ENCODE data around the gene EML6. TPM values are rescaled to one million over a fixed set of nuclear protein-coding genes. Genes with fewer than 3 reads are reported as not detected.

EML6 gene
- total RNA-seq, 6 donors from 2014 or later, result 1.5 to 7.3 (median 4.0) TPM

DNA sequence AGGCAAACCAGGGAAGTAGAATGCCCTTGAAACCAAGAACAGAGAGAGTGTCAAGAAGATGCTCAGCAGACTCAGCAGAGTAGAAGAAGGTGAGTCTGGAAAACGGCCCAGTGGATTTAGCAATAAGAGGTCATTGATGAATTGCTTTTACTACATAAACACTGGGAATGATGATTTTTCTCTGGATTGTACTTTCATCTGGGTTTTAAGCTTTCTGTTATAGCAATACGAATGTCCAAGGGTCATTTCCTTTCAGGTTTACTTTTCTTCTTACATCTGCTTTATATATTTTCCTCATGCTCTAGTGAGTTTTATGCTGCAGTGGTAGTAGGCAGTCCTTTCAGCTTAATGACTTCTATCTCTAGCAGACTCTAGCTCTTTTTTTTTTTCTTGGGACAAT is 16.9 kb downstream of the EML6 start:
- Histone ChIP-seq H3K4me1 (no peaks in the 10 kb centered on the region), H3K36me3 (no peaks in the 10 kb centered on the region), H3K4me3 (no peak overlapping the region), H3K9me3 (no peaks in the 10 kb centered on the region), H3K27me3 (no peaks in the 10 kb centered on the region), H3K27ac (no peak overlapping the region)
- DNase-seq, result no peak
- TF ChIP-seq, protein P1, sequence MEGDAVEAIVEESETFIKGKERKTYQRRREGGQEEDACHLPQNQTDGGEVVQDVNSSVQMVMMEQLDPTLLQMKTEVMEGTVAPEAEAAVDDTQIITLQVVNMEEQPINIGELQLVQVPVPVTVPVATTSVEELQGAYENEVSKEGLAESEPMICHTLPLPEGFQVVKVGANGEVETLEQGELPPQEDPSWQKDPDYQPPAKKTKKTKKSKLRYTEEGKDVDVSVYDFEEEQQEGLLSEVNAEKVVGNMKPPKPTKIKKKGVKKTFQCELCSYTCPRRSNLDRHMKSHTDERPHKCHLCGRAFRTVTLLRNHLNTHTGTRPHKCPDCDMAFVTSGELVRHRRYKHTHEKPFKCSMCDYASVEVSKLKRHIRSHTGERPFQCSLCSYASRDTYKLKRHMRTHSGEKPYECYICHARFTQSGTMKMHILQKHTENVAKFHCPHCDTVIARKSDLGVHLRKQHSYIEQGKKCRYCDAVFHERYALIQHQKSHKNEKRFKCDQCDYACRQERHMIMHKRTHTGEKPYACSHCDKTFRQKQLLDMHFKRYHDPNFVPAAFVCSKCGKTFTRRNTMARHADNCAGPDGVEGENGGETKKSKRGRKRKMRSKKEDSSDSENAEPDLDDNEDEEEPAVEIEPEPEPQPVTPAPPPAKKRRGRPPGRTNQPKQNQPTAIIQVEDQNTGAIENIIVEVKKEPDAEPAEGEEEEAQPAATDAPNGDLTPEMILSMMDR (IDR thresholded peaks at IDR 0.05), result no peak
- TF ChIP-seq POLR2A (IDR thresholded peaks at IDR 0.05), result no peak
- no peak for TF ChIP-seq EP300 (IDR thresholded peaks at IDR 0.05)
- TF ChIP-seq POLR2AphosphoS5 (IDR thresholded peaks at IDR 0.05), result no peak
- no peak for ATAC-seq (ENCODE audit: low FRiP score in 2 of 2)
- 87 to 90% methylated on average over 2 of the region's 2 CpGs for WGBS, 2 donors

DNA sequence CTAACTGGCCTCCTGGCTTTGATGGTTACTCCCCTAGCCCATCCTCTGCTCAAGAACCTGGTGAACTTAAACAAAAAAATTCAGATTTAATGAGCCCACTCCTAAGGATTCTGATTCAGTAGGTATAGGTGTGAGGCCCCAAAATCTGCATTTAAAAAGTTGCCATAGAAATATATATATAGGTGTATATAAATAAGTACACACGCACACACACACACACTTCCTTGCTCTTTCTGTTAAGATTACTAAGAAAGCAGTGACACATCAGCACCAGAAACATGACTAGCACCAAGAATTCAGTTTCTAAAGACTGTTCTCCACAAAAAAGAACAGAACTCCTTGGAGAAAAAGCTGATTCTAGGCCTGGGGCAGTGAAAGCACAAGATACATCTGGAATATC is 17.8 kb downstream of the EML6 start:
- DNase-seq (no peak), ATAC-seq (ENCODE audit: low FRiP score in 2 of 2) (no peak)
- H3K27ac ChIP-seq, result no peak overlapping the region
- no peaks in the 10 kb centered on the region for H3K27me3 ChIP-seq
- no peaks in the 10 kb centered on the region for H3K9me3 ChIP-seq
- WGBS, 2 donors, result 61 to 90% methylated on average over 1 of the region's 1 CpG
- no peaks in the 10 kb centered on the region for H3K36me3 ChIP-seq
- H3K4me1 ChIP-seq, result no peaks in the 10 kb centered on the region
- TF ChIP-seq, protein P1 (IDR thresholded peaks at IDR 0.05), result no peak
- TF ChIP-seq EP300 (IDR thresholded peaks at IDR 0.05) (no peak), POLR2AphosphoS5 (IDR thresholded peaks at IDR 0.05) (no peak), POLR2A (IDR thresholded peaks at IDR 0.05) (no peak)
- H3K4me3 ChIP-seq, result no peak overlapping the region

DNA sequence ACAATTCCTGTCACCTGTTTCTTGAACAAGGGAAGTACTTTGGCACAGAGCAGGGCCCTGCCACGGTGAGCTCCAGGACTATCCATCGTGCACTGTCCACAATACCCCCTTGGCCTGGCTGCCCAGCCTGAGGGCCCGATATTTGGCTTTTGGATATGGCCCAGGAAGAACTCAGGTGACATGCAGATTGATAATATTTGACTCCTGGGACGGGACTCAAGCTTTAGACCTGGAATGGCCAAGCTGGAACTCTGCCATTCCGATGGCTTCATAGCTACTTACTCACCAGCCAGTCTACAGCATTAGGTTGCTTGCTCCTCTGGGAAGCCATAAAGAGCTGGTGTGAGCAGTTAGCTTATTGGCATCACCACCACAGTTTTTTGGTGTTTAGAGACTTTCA is 26.6 kb downstream of the EML6 start:
- ATAC-seq (ENCODE audit: low FRiP score in 2 of 2) (no peak), DNase-seq (no peak)
- 78 to 88% methylated on average over 5 of the region's 5 CpGs for WGBS, 2 donors
- Histone ChIP-seq H3K36me3 (no peaks in the 10 kb centered on the region), H3K4me1 (no peaks in the 10 kb centered on the region), H3K9me3 (no peaks in the 10 kb centered on the region), H3K4me3 (no peak overlapping the region), H3K27ac (no peak overlapping the region), H3K27me3 (no peaks in the 10 kb centered on the region)
- no peak for TF ChIP-seq POLR2A (IDR thresholded peaks at IDR 0.05)
- TF ChIP-seq EP300 (IDR thresholded peaks at IDR 0.05), result no peak
- TF ChIP-seq, protein P1 (IDR thresholded peaks at IDR 0.05), result no peak
- no peak for TF ChIP-seq POLR2AphosphoS5 (IDR thresholded peaks at IDR 0.05)

DNA sequence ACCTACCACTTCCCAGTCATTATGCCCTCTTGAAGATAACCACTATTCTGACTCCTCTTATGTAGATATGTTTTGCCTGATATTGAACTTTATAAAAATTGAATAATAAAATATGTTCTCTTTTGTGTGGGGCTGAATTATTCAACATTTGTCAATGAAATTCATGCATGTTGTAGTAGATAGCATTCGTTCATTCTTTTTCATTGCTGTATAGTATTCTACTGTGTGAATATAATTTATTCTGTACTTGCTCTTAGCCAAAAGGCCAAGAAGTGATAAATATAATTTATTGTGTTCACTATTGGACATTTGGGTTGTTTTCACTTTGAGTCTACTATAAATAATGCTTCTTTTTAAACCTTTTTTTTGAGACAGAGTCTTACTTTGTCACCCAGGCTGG is 29.0 kb downstream of the EML6 start:
- Histone ChIP-seq H3K27ac (no peak overlapping the region), H3K4me3 (no peak overlapping the region), H3K27me3 (no peaks in the 10 kb centered on the region), H3K9me3 (no peaks in the 10 kb centered on the region), H3K4me1 (no peaks in the 10 kb centered on the region), H3K36me3 (no peaks in the 10 kb centered on the region)
- ATAC-seq (ENCODE audit: low FRiP score in 2 of 2), result no peak
- 96 to 98% methylated on average over 1 of the region's 1 CpG for WGBS, 2 donors
- no peak for DNase-seq
- TF ChIP-seq POLR2AphosphoS5 (IDR thresholded peaks at IDR 0.05), result no peak
- no peak for TF ChIP-seq POLR2A (IDR thresholded peaks at IDR 0.05)
- TF ChIP-seq, protein P1 (IDR thresholded peaks at IDR 0.05), result no peak
- TF ChIP-seq EP300 (IDR thresholded peaks at IDR 0.05), result no peak

DNA sequence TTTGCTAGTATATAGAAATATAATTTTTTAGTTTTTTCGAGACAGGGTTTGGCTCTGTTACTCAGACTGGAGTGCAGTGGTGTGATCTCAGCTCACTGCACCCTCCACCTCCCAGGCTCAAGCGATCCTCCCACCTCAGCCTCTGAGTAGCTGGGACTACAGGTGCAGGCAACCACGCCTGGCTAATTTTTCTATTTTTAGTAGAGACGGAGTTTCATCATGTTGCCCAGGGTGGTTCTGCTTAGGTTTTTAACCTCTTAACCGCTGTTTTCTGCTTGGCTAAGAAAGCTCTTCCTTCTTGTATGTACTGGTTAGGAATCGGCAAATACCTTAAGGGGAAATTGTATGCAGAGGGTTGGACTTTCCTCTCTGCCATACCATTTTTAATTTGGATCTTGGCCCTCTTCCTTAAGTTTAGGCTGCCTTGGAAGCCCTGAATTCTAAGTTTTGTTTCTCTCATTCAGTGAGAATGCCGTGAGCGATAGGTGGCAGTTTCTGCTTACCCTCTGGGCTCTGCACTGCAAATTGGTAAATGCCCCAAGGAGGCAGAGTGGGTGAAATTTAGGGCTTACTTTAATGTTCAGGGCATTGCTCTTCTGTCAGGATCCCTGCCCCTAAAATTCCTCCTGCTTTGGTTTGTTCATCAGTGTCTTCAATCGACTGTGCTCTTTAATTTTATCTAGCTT is 32.3 kb downstream of the EML6 start:
- ATAC-seq (ENCODE audit: low FRiP score in 2 of 2) (no peak), DNase-seq (no peak)
- WGBS, 2 donors, result 74 to 79% methylated on average over 9 of the region's 9 CpGs
- Histone ChIP-seq H3K9me3 (no peaks in the 10 kb centered on the region), H3K27ac (no peak overlapping the region), H3K4me3 (no peak overlapping the region), H3K27me3 (no peaks in the 10 kb centered on the region), H3K4me1 (no peaks in the 10 kb centered on the region), H3K36me3 (no peaks in the 10 kb centered on the region)
- TF ChIP-seq POLR2A (IDR thresholded peaks at IDR 0.05), result no peak
- TF ChIP-seq POLR2AphosphoS5 (IDR thresholded peaks at IDR 0.05), result no peak
- TF ChIP-seq EP300 (IDR thresholded peaks at IDR 0.05), result no peak
- TF ChIP-seq, protein P1 (IDR thresholded peaks at IDR 0.05), result no peak

All from upper lobe of left lung (tissue), 6 donors.